OCI-LY7 (cell line): ENCODE data around the gene SNX9.

Experiments used
- CTCF ChIP-seq: fragments of 200-600 bp; sonication (generic); conservative IDR thresholded peaks from 2 replicates; pipeline ENCODE4 v1.5.1; 2014; ENCODE audit warnings: mild to moderate bottlenecking, antibody characterized with exemption, low read length, moderate library complexity, mixed read lengths
- EZH2phosphoT487 ChIP-seq: fragments of 200-600 bp; sonication (generic); IDR thresholded peaks from 2 replicates; pipeline ENCODE4 v1.6.1; 2018; ENCODE audit warnings: low read depth, borderline replicate concordance, mild to moderate bottlenecking, mixed run types, antibody characterized with exemption, low read length, moderate library complexity, mixed read lengths

- TF ChIP-seq CTCF (no peak), EZH2phosphoT487 (no peak)
These were observed 70.2 kb downstream of the SNX9 start for GRCh38 chr6:157893238-157893637.
